Measurements from ENCODE around the gene RNF13. TPM values are rescaled to one million over a fixed set of nuclear protein-coding genes. Genes with fewer than 3 reads are reported as not detected.

RNF13 gene
- total RNA-seq, 3 donors from 2014 or later = 95.0 to 142 (median 114) TPM

DNA sequence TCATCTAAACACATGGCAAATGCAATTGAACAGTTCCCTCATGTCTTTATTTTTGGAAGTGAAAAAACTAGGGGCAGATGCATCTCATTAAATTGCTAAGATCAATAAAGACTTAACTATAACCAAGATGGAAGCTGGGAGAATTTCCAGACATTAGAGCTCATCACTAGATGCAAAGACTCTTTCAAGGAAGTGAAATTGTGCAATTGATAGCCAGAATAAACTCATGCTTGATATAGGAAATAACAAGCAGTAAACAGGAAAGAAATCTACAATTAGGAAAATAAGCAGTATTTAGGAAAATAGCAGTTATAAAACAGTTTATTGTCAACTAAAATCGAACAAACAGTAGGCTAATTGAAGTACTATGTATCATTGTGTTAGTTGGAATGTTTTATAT, 11.8 kb upstream of the RNF13 start:
- no peaks in the 10 kb centered on the region for H3K9me3 ChIP-seq
- TF ChIP-seq, protein P1, sequence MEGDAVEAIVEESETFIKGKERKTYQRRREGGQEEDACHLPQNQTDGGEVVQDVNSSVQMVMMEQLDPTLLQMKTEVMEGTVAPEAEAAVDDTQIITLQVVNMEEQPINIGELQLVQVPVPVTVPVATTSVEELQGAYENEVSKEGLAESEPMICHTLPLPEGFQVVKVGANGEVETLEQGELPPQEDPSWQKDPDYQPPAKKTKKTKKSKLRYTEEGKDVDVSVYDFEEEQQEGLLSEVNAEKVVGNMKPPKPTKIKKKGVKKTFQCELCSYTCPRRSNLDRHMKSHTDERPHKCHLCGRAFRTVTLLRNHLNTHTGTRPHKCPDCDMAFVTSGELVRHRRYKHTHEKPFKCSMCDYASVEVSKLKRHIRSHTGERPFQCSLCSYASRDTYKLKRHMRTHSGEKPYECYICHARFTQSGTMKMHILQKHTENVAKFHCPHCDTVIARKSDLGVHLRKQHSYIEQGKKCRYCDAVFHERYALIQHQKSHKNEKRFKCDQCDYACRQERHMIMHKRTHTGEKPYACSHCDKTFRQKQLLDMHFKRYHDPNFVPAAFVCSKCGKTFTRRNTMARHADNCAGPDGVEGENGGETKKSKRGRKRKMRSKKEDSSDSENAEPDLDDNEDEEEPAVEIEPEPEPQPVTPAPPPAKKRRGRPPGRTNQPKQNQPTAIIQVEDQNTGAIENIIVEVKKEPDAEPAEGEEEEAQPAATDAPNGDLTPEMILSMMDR (IDR thresholded peaks at IDR 0.05) = no peak
- TF ChIP-seq POLR2AphosphoS5 (IDR thresholded peaks at IDR 0.05) = no peak
- TF ChIP-seq POLR2A (IDR thresholded peaks at IDR 0.05) = no peak
- DNase-seq (ENCODE audit: low spot score in 2 of 2) = no peak
- H3K4me3 ChIP-seq = no peak overlapping the region
- no peaks in the 10 kb centered on the region for H3K27me3 ChIP-seq
- intact Hi-C loops (cut with DNase I; ENCODE audit: low total_unique reads) = no loop called here
- H3K4me1 ChIP-seq = no peaks in the 10 kb centered on the region
- no peaks in the 10 kb centered on the region for H3K36me3 ChIP-seq
- H3K27ac ChIP-seq = no peak overlapping the region

DNA sequence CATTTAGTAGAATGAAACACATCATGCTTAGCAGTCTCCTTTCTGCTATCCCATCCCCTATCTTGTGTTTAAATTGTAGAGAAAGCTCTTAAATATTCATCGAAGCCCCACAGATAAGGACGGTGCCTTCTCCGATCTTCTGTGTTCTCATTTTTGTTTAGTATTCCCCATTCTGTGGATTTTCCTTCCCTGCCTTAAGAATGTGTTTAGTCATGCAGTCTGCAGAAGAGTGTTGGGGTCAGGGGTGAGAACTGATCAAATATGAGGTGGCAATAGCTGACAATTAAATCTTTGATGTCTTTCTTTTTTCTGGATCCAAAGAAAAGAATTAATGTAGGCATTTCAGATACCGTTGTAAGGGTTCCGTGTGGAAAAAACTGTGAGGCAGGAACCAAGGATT, 11.4 kb upstream of the RNF13 start:
- DNase-seq (ENCODE audit: low spot score in 2 of 2) = no peak
- H3K36me3 ChIP-seq = no peaks in the 10 kb centered on the region
- no peaks in the 10 kb centered on the region for H3K9me3 ChIP-seq
- H3K27me3 ChIP-seq = no peaks in the 10 kb centered on the region
- H3K4me1 ChIP-seq = no peaks in the 10 kb centered on the region
- H3K27ac ChIP-seq = no peak overlapping the region
- intact Hi-C loops (cut with DNase I; ENCODE audit: low total_unique reads) = no loop called here
- TF ChIP-seq POLR2A (IDR thresholded peaks at IDR 0.05) (no peak), POLR2AphosphoS5 (IDR thresholded peaks at IDR 0.05) (no peak)
- TF ChIP-seq, protein P1 (IDR thresholded peaks at IDR 0.05) = no peak
- H3K4me3 ChIP-seq = no peak overlapping the region

- TF ChIP-seq POLR2AphosphoS5 (IDR thresholded peaks at IDR 0.05) (no peak), POLR2A (IDR thresholded peaks at IDR 0.05) (no peak)
- TF ChIP-seq, protein P1 (IDR thresholded peaks at IDR 0.05) = no peak
- intact Hi-C loops (cut with DNase I; ENCODE audit: low total_unique reads) = no loop called here
- Histone ChIP-seq H3K9me3 (no peaks in the 10 kb centered on the region), H3K36me3 (no peaks in the 10 kb centered on the region), H3K27me3 (no peaks in the 10 kb centered on the region), H3K4me3 (no peak overlapping the region), H3K4me1 (no peaks in the 10 kb centered on the region), H3K27ac (no peak overlapping the region)
- DNase-seq (ENCODE audit: low spot score in 2 of 2) = no peak
These were observed 6.7 kb upstream of the RNF13 start for GRCh38 chr3:149806171-149806778.

DNA sequence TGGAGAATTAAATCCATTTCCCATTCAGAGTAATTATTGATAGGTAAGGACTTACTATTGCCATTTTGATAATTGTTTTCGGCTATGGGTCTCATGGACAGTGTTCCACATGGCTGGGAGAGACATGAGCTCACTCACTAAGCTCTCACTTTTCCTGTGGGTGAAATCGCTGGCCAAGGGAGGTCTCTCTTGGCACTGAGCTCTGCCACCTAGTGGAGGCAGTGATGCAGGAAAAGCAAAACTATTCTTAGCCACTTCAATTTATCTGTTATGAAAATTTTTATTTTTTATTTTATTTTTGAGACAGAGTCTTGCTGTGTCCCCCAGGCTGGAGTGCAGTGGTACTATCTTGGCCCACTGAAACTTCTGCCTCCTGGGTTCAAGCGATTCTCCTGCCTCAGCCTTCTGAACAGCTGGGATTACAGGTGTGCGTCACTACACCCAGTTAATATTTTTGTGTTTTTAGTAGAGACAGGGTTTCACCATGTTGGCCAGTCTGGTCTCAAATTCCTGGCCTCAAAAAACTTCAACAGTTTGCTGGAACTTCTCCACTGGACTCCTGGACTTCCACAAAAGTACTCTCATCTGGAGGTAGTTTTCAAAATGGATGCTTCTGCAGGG, 4.7 kb upstream of the RNF13 start:
- no peaks in the 10 kb centered on the region for H3K36me3 ChIP-seq
- no peaks in the 10 kb centered on the region for H3K27me3 ChIP-seq
- no peaks in the 10 kb centered on the region for H3K9me3 ChIP-seq
- TF ChIP-seq, protein P1 (IDR thresholded peaks at IDR 0.05) = peak; percentile 32 to 70 (median 65)
- TF ChIP-seq POLR2A (IDR thresholded peaks at IDR 0.05) = no peak
- H3K27ac ChIP-seq = no peak overlapping the region
- no peaks in the 10 kb centered on the region for H3K4me1 ChIP-seq
- DNase-seq (ENCODE audit: low spot score in 2 of 2) = peak; percentile 54 to 56
- H3K4me3 ChIP-seq = no peak overlapping the region
- intact Hi-C loops (cut with DNase I; ENCODE audit: low total_unique reads) = no loop called here

- Histone ChIP-seq H3K9me3 (no peaks in the 10 kb centered on the region), H3K4me1 (peaks cover 0 to 7% of the 10 kb centered on the region in 2 donors), H3K27ac (no peak overlapping the region), H3K27me3 (no peaks in the 10 kb centered on the region), H3K36me3 (no peaks in the 10 kb centered on the region), H3K4me3 (no peak overlapping the region)
- TF ChIP-seq, protein P1 (IDR thresholded peaks at IDR 0.05) = no peak
- TF ChIP-seq POLR2AphosphoS5 (IDR thresholded peaks at IDR 0.05) = no peak
- no peak for TF ChIP-seq POLR2A (IDR thresholded peaks at IDR 0.05)
- DNase-seq (ENCODE audit: low spot score in 2 of 2) = no peak
- intact Hi-C loops (cut with DNase I; ENCODE audit: low total_unique reads) = no loop called here
These were observed 3.3 kb upstream of the RNF13 start for GRCh38 chr3:149809699-149810098.

All from breast epithelium (tissue), 4 donors.